ENCODE results near the gene TTC31. TPM values are rescaled to one million over a fixed set of nuclear protein-coding genes. Genes with fewer than 3 reads are reported as not detected.
"Not testable (repeated sequence)": the region's sequence is repeated elsewhere in the genome, so short reads cannot be mapped to it uniquely, and the experiment has no call there.

The TTC31 gene
- total RNA-seq, 1 donor from 2014 or later = 35.1 TPM

DNA sequence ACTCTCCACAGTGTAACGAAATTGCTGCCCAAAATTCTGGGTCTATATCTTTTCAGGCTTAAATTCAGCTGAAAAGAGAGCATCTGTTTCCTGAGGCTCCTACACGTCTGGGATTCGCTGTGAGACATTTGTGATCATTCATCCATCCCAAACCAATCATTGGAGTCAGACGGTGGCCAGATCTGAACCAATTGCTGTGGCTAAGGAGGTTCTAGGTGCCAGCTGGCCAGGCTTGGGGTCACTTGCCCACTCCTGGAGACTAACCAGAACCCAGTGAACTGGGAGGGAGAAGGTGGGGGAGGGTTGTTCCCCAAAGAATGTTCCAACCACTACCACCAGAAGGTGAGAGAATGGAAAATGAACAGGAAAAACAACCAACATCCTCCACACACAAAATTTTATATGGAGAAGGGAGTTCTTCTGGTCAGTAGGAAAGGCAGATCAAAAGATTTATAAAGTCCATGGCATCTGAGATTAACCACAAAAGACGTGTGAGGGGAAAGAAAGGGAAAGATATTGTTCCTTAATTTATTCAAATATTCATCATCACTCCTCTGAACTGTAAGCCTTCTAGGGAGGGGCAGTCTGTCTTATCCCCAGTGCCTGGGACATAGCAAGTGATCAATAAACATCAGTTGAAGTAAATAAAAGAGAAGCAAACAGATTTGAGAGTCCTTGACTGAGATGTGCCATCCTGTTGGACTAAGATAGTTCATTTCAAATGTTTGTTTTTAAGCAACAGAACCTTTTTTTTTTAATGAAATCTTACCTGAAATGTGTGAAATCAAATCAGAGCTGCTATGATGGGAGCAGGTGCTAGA lies 38.2 kb upstream of the TTC31 start:
- intact Hi-C loops (cut with micrococcal nuclease) = no loop called here
- no peaks in the 10 kb centered on the region for H3K36me3 Mint-ChIP-seq (ENCODE audit: low read depth)
- no peak for DNase-seq (ENCODE audit: low spot score)
- no peak overlapping the region for H3K27ac Mint-ChIP-seq
- peaks cover 6% of the 10 kb centered on the region for H3K4me1 Mint-ChIP-seq (ENCODE audit: low read depth)
- peaks cover 35% of the 10 kb centered on the region for H3K27me3 Mint-ChIP-seq (ENCODE audit: low read depth)
- H3K9me3 Mint-ChIP-seq = no peaks in the 10 kb centered on the region
- no peak overlapping the region for H3K4me3 Mint-ChIP-seq (ENCODE audit: low read depth)

- H3K27ac Mint-ChIP-seq = no peak overlapping the region
- peaks cover 2% of the 10 kb centered on the region for H3K4me1 Mint-ChIP-seq (ENCODE audit: low read depth)
- no peaks in the 10 kb centered on the region for H3K36me3 Mint-ChIP-seq (ENCODE audit: low read depth)
- H3K27me3 Mint-ChIP-seq (ENCODE audit: low read depth) = peaks cover 27% of the 10 kb centered on the region
- no peak overlapping the region for H3K4me3 Mint-ChIP-seq (ENCODE audit: low read depth)
- intact Hi-C loops (cut with micrococcal nuclease) = no loop called here
- DNase-seq (ENCODE audit: low spot score) = no peak
- no peaks in the 10 kb centered on the region for H3K9me3 Mint-ChIP-seq
These were observed 35.5 kb upstream of the TTC31 start for GRCh38 chr2:74447230-74447999.

DNA sequence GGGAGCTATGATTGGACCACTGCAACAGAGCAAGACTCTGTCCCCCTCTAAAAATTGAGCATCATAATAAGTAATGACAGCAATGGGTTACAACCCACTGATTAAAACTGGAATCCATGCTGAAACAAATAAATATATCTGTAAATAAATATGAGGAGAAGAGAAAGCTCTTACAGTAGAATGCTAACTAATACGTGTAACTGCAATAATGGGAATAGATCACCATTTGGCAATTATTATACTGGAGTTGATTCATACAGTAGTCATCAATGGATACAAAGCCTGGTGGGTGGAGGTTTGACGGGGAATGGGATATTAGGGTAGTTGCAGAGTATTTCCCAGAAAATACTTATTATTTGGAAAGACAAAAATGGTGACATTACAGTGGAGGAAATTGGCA lies 34.1 kb upstream of the TTC31 start:
- H3K27me3 Mint-ChIP-seq (ENCODE audit: low read depth) = peaks cover 24% of the 10 kb centered on the region
- DNase-seq (ENCODE audit: low spot score) = no peak
- no peak overlapping the region for H3K4me3 Mint-ChIP-seq (ENCODE audit: low read depth)
- H3K4me1 Mint-ChIP-seq (ENCODE audit: low read depth) = peaks cover 10% of the 10 kb centered on the region
- intact Hi-C loops (cut with micrococcal nuclease) = no loop called here
- H3K27ac Mint-ChIP-seq = no peak overlapping the region
- no peaks in the 10 kb centered on the region for H3K9me3 Mint-ChIP-seq
- no peaks in the 10 kb centered on the region for H3K36me3 Mint-ChIP-seq (ENCODE audit: low read depth)

DNA sequence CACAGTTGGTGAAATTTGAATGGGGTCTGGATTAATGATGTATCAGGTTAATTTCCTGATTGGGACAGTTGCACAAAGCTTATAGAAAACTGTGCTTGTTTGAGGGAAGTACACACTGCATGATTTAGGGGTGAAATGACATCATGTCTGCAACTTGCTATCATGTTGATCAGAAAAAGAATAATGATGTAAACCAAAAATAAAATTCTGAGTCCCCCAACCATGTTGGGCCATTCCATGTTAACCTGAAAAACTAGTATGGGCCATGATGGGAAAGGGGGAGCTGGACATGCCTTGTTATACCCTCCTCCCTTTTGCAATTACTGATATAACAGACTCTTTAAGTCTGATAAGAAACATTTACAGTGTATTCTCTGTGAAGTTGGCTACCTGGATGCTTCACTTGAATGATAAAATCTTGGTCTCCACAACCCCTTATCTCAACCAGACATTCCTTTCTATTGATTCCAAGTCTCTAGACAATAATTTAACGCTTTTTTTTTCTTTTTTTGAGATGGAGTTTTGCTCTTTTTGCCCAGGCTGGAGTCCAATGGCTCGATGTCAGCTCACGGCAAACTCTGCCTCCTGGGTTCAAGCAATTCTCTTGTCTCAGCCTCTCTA lies 32.2 kb upstream of the TTC31 start:
- intact Hi-C loops (cut with micrococcal nuclease) = loop anchor here (10.0 kb wide), 2 partner anchors 384 to 1216 kb away; partner anchors contain the start of genes CCT7, HK2 and PRADC1
- peaks cover 7% of the 10 kb centered on the region for H3K36me3 Mint-ChIP-seq (ENCODE audit: low read depth)
- H3K4me3 Mint-ChIP-seq (ENCODE audit: low read depth) = no peak overlapping the region
- peaks cover 10% of the 10 kb centered on the region for H3K27me3 Mint-ChIP-seq (ENCODE audit: low read depth)
- no peaks in the 10 kb centered on the region for H3K9me3 Mint-ChIP-seq
- H3K4me1 Mint-ChIP-seq (ENCODE audit: low read depth) = peaks cover 24% of the 10 kb centered on the region
- H3K27ac Mint-ChIP-seq = no peak overlapping the region
- DNase-seq (ENCODE audit: low spot score) = no peak

- H3K27ac Mint-ChIP-seq = peak within 1 kb of the TSS; percentile 95
- H3K9me3 Mint-ChIP-seq = no peaks in the 10 kb centered on the region
- H3K36me3 Mint-ChIP-seq (ENCODE audit: low read depth) = peaks cover 22% of the 10 kb centered on the region
- peak; percentile 98 for DNase-seq (ENCODE audit: low spot score)
- intact Hi-C loops (cut with micrococcal nuclease) = loop anchor here (1.0 to 10.0 kb wide), 7 partner anchors 28 to 1220 kb away; partner anchors contain the start of genes AUP1, C2orf81, CCT7 and HK2
- peaks cover 40% of the 10 kb centered on the region for H3K4me1 Mint-ChIP-seq (ENCODE audit: low read depth)
- peaks cover 1% of the 10 kb centered on the region for H3K27me3 Mint-ChIP-seq (ENCODE audit: low read depth)
- H3K4me3 Mint-ChIP-seq (ENCODE audit: low read depth) = peak within 1 kb of the TSS; percentile 99
These were observed 28.0 kb upstream of the TTC31 start, which contains the start of gene INO80B for GRCh38 chr2:74454654-74455511. INO80B (plus strand) TSS chr2:74455087; CDS start chr2:74455117, 30 bp downstream.

DNA sequence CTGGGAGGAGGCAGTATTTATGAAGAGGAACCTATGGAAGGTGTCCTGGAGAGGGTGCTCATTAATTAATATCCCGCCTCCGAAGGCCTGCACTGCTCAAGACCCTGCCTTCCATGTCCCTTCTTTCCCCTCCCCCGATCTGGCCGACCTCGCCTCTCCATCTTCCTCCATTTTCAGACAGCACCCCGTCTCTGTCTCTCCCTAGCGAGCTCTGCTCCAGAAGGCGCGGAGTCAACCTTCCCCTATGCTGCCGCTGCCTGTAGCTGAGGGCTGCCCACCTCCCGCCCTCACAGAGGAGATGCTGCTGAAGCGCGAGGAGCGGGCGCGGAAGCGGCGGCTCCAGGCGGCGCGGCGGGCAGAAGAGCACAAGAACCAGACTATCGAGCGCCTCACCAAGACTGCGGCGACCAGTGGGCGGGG lies 25.7 kb upstream of the TTC31 start:
- H3K27ac Mint-ChIP-seq = peak overlapping the region; percentile 95
- no peaks in the 10 kb centered on the region for H3K27me3 Mint-ChIP-seq (ENCODE audit: low read depth)
- peak overlapping the region; percentile 99 for H3K4me3 Mint-ChIP-seq (ENCODE audit: low read depth)
- peaks cover 32% of the 10 kb centered on the region for H3K36me3 Mint-ChIP-seq (ENCODE audit: low read depth)
- DNase-seq (ENCODE audit: low spot score) = no peak
- H3K9me3 Mint-ChIP-seq = no peaks in the 10 kb centered on the region
- intact Hi-C loops (cut with micrococcal nuclease) = loop anchor here (1.0 to 10.0 kb wide), 4 partner anchors 8 to 1222 kb away; partner anchors contain the start of genes CCT7, HK2, MOGS and MTHFD2
- H3K4me1 Mint-ChIP-seq (ENCODE audit: low read depth) = peaks cover 40% of the 10 kb centered on the region

DNA sequence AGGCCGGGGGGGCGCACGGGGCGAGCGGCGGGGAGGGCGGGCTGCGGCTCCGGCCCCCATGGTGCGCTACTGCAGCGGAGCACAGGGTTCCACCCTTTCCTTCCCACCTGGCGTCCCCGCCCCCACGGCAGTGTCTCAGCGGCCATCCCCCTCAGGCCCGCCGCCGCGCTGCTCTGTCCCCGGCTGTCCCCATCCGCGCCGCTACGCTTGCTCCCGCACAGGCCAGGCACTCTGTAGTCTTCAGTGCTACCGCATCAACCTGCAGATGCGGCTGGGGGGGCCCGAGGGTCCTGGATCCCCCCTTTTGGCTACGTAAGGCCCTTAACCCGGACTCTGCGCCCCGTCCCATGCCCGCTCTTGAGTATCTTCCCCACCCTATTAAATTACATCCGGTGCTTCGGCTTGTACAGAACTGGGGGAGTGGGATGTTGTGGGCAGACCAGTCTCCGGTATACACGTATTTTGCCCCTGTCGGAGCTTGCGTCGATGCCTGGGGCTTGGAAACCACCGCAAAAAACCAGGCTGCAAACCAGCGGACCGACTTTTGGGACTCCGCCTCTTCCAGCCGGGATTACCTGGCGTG lies 25.2 kb upstream of the TTC31 start:
- H3K27ac Mint-ChIP-seq = peak overlapping the region; percentile 99

GRCh38 chr2:74458132-74458937 lies 24.5 kb upstream of the TTC31 start, which contains the start of gene WBP1:
WBP1 (plus strand) TSS chr2:74458438; CDS start chr2:74458603, 165 bp downstream.
- H3K4me1 Mint-ChIP-seq (ENCODE audit: low read depth) = peaks cover 33% of the 10 kb centered on the region

More for the DNA sequence above, 25.2 kb upstream of the TTC31 start:
- Mint-ChIP-seq H3K36me3 (ENCODE audit: low read depth) (peaks cover 34% of the 10 kb centered on the region), H3K27me3 (ENCODE audit: low read depth) (no peaks in the 10 kb centered on the region), H3K9me3 (no peaks in the 10 kb centered on the region), H3K4me3 (ENCODE audit: low read depth) (peak overlapping the region; percentile 99), H3K4me1 (ENCODE audit: low read depth) (peaks cover 37% of the 10 kb centered on the region)
- intact Hi-C loops (cut with micrococcal nuclease) = loop anchor here (1.0 to 10.0 kb wide), 7 partner anchors 8 to 1223 kb away; partner anchors contain the start of genes AUP1, CCT7, HK2 and HTRA2
- peak; percentile 80 for DNase-seq (ENCODE audit: low spot score)

GRCh38 chr2:74458938-74459363 lies 23.9 kb upstream of the TTC31 start:
- no peaks in the 10 kb centered on the region for H3K9me3 Mint-ChIP-seq
- H3K36me3 Mint-ChIP-seq (ENCODE audit: low read depth) = peaks cover 41% of the 10 kb centered on the region
- peak overlapping the region; percentile 99 for H3K4me3 Mint-ChIP-seq (ENCODE audit: low read depth)
- intact Hi-C loops (cut with micrococcal nuclease) = loop anchor here (1.0 to 10.0 kb wide), 6 partner anchors 13 to 1224 kb away; partner anchors contain the start of genes AUP1, CCT7, HK2 and HTRA2
- peak overlapping the region; percentile 99 for H3K27ac Mint-ChIP-seq
- H3K4me1 Mint-ChIP-seq (ENCODE audit: low read depth) = peaks cover 34% of the 10 kb centered on the region
- no peak for DNase-seq (ENCODE audit: low spot score)
- no peaks in the 10 kb centered on the region for H3K27me3 Mint-ChIP-seq (ENCODE audit: low read depth)

More at GRCh38 chr2:74458132-74458937, 24.5 kb upstream of the TTC31 start, which contains the start of gene WBP1:
- H3K27me3 Mint-ChIP-seq (ENCODE audit: low read depth) = no peaks in the 10 kb centered on the region
- peak within 1 kb of the TSS; percentile 99 for H3K4me3 Mint-ChIP-seq (ENCODE audit: low read depth)
- DNase-seq (ENCODE audit: low spot score) = peak; percentile 100
- H3K36me3 Mint-ChIP-seq (ENCODE audit: low read depth) = peaks cover 41% of the 10 kb centered on the region
- intact Hi-C loops (cut with micrococcal nuclease) = loop anchor here (1.0 to 10.0 kb wide), 6 partner anchors 14 to 1224 kb away; partner anchors contain the start of genes AUP1, CCT7, HK2 and HTRA2
- H3K27ac Mint-ChIP-seq = peak within 1 kb of the TSS; percentile 99
- H3K9me3 Mint-ChIP-seq = no peaks in the 10 kb centered on the region

DNA sequence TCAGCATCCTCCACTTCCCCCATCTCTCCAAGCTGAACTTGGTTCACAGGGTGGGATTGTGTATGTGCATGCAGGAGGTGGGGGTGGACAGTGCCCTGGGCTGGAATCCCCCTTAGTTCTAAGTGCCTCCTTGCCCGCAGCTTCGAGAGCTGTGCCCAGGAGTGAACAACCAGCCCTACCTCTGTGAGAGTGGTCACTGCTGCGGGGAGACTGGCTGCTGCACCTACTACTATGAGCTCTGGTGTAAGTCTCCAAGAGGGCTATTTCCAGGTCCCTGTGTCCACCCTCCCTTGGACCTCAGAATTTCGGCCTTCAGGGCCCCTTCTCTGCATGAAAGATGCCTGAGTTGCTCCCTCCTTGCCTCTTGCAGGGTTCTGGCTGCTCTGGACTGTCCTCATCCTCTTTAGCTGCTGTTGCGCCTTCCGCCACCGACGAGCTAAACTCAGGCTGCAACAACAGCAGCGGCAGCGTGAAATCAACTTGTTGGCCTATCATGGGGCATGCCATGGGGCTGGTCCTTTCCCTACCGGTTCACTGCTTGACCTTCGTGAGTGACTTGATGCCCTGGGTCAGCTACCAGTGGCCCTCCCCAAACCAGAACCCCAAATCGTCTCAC lies 23.3 kb upstream of the TTC31 start:
- H3K27ac Mint-ChIP-seq = peak overlapping the region; percentile 99
- H3K4me1 Mint-ChIP-seq (ENCODE audit: low read depth) = peaks cover 34% of the 10 kb centered on the region
- intact Hi-C loops (cut with micrococcal nuclease) = loop anchor here (5.0 to 10.0 kb wide), 3 partner anchors 262 to 1225 kb away; partner anchors contain the start of genes CCT7, HK2, MTHFD2 and PRADC1
- not testable (repeated sequence) for H3K27me3 Mint-ChIP-seq (ENCODE audit: low read depth); DNase-seq (ENCODE audit: low spot score); H3K9me3 Mint-ChIP-seq
- peaks cover 41% of the 10 kb centered on the region for H3K36me3 Mint-ChIP-seq (ENCODE audit: low read depth)
- H3K4me3 Mint-ChIP-seq (ENCODE audit: low read depth) = peak overlapping the region; percentile 99
